Measurements from ENCODE around the gene PSG11.
"Not testable (repeated sequence)": the region's sequence is repeated elsewhere in the genome, so short reads cannot be mapped to it uniquely, and the experiment has no call there.

DNA sequence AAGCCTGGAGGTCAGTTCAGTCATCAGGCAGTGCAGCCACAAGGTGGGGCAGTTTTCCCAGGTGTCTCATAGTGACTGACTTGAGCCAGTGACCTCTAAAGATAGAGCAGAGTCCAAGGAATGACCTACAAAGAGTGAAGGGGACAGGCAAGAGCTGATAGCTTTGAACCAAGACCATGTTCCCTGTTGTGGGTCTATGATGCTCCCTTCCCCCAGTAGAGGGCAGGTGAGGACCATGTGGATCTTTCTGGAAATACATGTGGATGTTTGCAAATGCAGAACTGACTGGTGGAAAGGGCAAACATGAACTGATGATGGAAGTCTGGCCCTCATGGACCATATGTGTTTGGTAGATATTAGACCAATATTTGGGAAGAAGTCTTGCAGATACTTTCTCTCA lies 6.7 kb downstream of the PSG11 start:
- TF ChIP-seq, protein P1, sequence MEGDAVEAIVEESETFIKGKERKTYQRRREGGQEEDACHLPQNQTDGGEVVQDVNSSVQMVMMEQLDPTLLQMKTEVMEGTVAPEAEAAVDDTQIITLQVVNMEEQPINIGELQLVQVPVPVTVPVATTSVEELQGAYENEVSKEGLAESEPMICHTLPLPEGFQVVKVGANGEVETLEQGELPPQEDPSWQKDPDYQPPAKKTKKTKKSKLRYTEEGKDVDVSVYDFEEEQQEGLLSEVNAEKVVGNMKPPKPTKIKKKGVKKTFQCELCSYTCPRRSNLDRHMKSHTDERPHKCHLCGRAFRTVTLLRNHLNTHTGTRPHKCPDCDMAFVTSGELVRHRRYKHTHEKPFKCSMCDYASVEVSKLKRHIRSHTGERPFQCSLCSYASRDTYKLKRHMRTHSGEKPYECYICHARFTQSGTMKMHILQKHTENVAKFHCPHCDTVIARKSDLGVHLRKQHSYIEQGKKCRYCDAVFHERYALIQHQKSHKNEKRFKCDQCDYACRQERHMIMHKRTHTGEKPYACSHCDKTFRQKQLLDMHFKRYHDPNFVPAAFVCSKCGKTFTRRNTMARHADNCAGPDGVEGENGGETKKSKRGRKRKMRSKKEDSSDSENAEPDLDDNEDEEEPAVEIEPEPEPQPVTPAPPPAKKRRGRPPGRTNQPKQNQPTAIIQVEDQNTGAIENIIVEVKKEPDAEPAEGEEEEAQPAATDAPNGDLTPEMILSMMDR (IDR thresholded peaks at IDR 0.05) = not testable (repeated sequence)
- not testable (repeated sequence) for TF ChIP-seq POLR2A (IDR thresholded peaks at IDR 0.05)

All from stomach (tissue), 4 donors.